ENCODE data around the gene POP7. TPM values are rescaled to one million over a fixed set of nuclear protein-coding genes. Genes with fewer than 3 reads are reported as not detected.

Gene POP7
- 71.9 to 79.2 TPM (median 78.1 TPM) in 3 replicates for total RNA-seq (2021)
- percentile 89 among the genes with signal in this experiment for Bru-seq, nascent RNA
- long read RNA-seq, experiment 1, transcript POP7-201 (2 exons, 927 nt) = major isoform, 73 of 78 reads
- long read RNA-seq, experiment 1, partial matches to known transcripts = 0 of 78 reads
- long read RNA-seq, experiment 1, other reads (novel, unspliced or antisense) = 5 of 78 reads
- long read RNA-seq, experiment 2, transcript POP7-201 (2 exons, 927 nt) = major isoform, 97 of 108 reads
- long read RNA-seq, experiment 2, partial matches to known transcripts = 0 of 108 reads
- long read RNA-seq, experiment 2, other reads (novel, unspliced or antisense) = 11 of 108 reads
- long read RNA-seq, experiment 3, transcript POP7-201 (2 exons, 927 nt) = major isoform, 240 of 246 reads
- long read RNA-seq, experiment 3, partial matches to known transcripts = 0 of 246 reads
- long read RNA-seq, experiment 3, other reads (novel, unspliced or antisense) = 6 of 246 reads

GRCh38 chr7:100705753-100706671, at the start of gene POP7:
Gene POP7 (plus strand): TSS chr7:100706121. CDS start chr7:100706831, 710 bp downstream.
- ATAC-seq (peak; percentile 97), DNase-seq (ENCODE audit: low spot score) (peak; percentile 99)
- ChIA-PET POLR2A (interaction anchor here (0.5 to 2.3 kb wide), 26 partner anchors 11 to 525 kb away, joined by 3 to 30 read pairs (median 4); partner anchors contain the start of genes AGFG2, EPHB4, EPO and FBXO24), CTCF (interaction anchor here (0.6 to 6.3 kb wide), 83 partner anchors 7 to 548 kb away, joined by 3 to 119 read pairs (median 6); partner anchors contain the start of genes ACTL6B, AGFG2, EPHB4 and EPO)
- peaks cover 10% of the 10 kb centered on the region for H3K36me3 Mint-ChIP-seq
- peaks cover 8% of the 10 kb centered on the region for H3K4me1 Mint-ChIP-seq
- H3K27ac Mint-ChIP-seq = peak within 1 kb of the TSS; percentile 88
- H3K9me3 Mint-ChIP-seq = no peaks in the 10 kb centered on the region
- no peaks in the 10 kb centered on the region for H3K27me3 Mint-ChIP-seq (ENCODE audit: low read depth)
- H3K4me3 Mint-ChIP-seq = peak within 1 kb of the TSS; percentile 96
- TF ChIP-seq ZBTB21 (CRISPR knock-in tag; IDR thresholded peaks at IDR 0.05; ENCODE audit: borderline replicate concordance) (peak; percentile 67; the same call in 1 of the 2 replicates), ZNF512 (CRISPR knock-in tag; IDR thresholded peaks at IDR 0.05; ENCODE audit: borderline replicate concordance) (no peak), ARID4B (CRISPR knock-in tag; IDR thresholded peaks at IDR 0.05; ENCODE audit: borderline replicate concordance) (peak; percentile 86; the same call in 1 of the 2 replicates), KAT7 (CRISPR knock-in tag; IDR thresholded peaks at IDR 0.05; ENCODE audit: borderline replicate concordance) (no peak), ETV6 (CRISPR knock-in tag; IDR thresholded peaks at IDR 0.05) (peak; percentile 78; the same call in 1 of the 2 replicates), E2F4 (CRISPR knock-in tag; IDR thresholded peaks at IDR 0.05; ENCODE audit: borderline replicate concordance, low read depth) (peak; percentile 90), CREM (CRISPR knock-in tag; IDR thresholded peaks at IDR 0.05) (peak; percentile 55; the same call in 1 of the 2 replicates), MAX (CRISPR knock-in tag; IDR thresholded peaks at IDR 0.05) (peak; percentile 92), FOXP1 (CRISPR knock-in tag; IDR thresholded peaks at IDR 0.05; ENCODE audit: borderline replicate concordance) (peak; percentile 63), SMAD3 (CRISPR knock-in tag; IDR thresholded peaks at IDR 0.05; ENCODE audit: borderline replicate concordance) (peak; percentile 93; the same call in 1 of the 2 replicates), ZNF281 (CRISPR knock-in tag; IDR thresholded peaks at IDR 0.05) (0 out of 2 replicates have a peak, but pooled peaks have one; percentile 25), ZNF232 (CRISPR knock-in tag; IDR thresholded peaks at IDR 0.05) (peak; percentile 92), RELA (CRISPR knock-in tag; IDR thresholded peaks at IDR 0.05; ENCODE audit: borderline replicate concordance) (peak; percentile 21; the same call in 1 of the 2 replicates), E2F5 (CRISPR knock-in tag; IDR thresholded peaks at IDR 0.05) (peak; percentile 98), FOXJ3 (CRISPR knock-in tag; IDR thresholded peaks at IDR 0.05; ENCODE audit: borderline replicate concordance) (no peak), ZBTB43 (CRISPR knock-in tag; IDR thresholded peaks at IDR 0.05) (peak; percentile 57; the same call in 1 of the 2 replicates), GRHL2 (CRISPR knock-in tag; IDR thresholded peaks at IDR 0.05; ENCODE audit: insufficient replicate concordance, severe bottlenecking) (no peak), PREB (CRISPR knock-in tag; IDR thresholded peaks at IDR 0.05; ENCODE audit: borderline replicate concordance) (no peak)

Measured in WTC11 (cell line).